Stimulated activated CD8-positive, alpha-beta memory T cell treated with anti-CD3 and anti-CD28 coated beads, Interleukin-7, amount 100 ng/mL, for 4 hours (primary cell): Measurements from ENCODE around the gene P2RY4.
"Not testable (repeated sequence)": the region's sequence is repeated elsewhere in the genome, so short reads cannot be mapped to it uniquely, and the experiment has no call there.

Source experiments
- DNase-seq, 2 donors: peaks; one replicate each; pipeline ENCODE4 v3.0.0-alpha.2; 2020; ENCODE audit warnings: low read depth in 2 of 2

The P2RY4 gene

GRCh38 chrX:70260104-70260503 lies at the start of gene P2RY4:
Gene P2RY4, minus strand, starts transcription at chrX:70260204. Its CDS starts 580 bp downstream, at chrX:70259624.
- no peak for DNase-seq

GRCh38 chrX:70301716-70302115 lies 41.7 kb upstream of the P2RY4 start:
- DNase-seq = no peak

- DNase-seq = no peak
These were observed 33.6 kb upstream of the P2RY4 start for GRCh38 chrX:70293621-70294020.

GRCh38 chrX:70292788-70293187 lies 32.8 kb upstream of the P2RY4 start:
- no peak for DNase-seq

GRCh38 chrX:70289793-70290770 lies 30.1 kb upstream of the P2RY4 start, which contains the start of the genes KIF4A and PDZD11:
Gene KIF4A, plus strand, starts transcription at chrX:70290104. Its CDS starts 355 bp downstream, at chrX:70290459.
Gene PDZD11, minus strand, starts transcription at chrX:70289927. Its CDS starts 586 bp downstream, at chrX:70289341.
- peak; percentile 39 to 66 for DNase-seq

GRCh38 chrX:70289168-70289792 lies 29.3 kb upstream of the P2RY4 start:
- DNase-seq = no peak

- no peak for DNase-seq
These were observed 21.9 kb upstream of the P2RY4 start, which contains the start of gene RAB41 for GRCh38 chrX:70281951-70282350. Gene RAB41, plus strand, starts transcription at chrX:70282172. Its CDS starts 46 bp downstream, at chrX:70282218.

- DNase-seq = no peak
These were observed 20.6 kb upstream of the P2RY4 start for GRCh38 chrX:70280573-70280972.

GRCh38 chrX:70279081-70279480 lies 19.1 kb upstream of the P2RY4 start:
- DNase-seq = no peak

GRCh38 chrX:70274029-70274428 lies 14.0 kb upstream of the P2RY4 start:
- not testable (repeated sequence) for DNase-seq

GRCh38 chrX:70268034-70268433 lies 8.0 kb upstream of the P2RY4 start, which contains the start of gene ARR3:
Gene ARR3, plus strand, starts transcription at chrX:70268334. Its CDS starts 1,052 bp downstream, at chrX:70269386.
- no peak for DNase-seq

GRCh38 chrX:70264784-70265183 lies 4.8 kb upstream of the P2RY4 start:
- no peak for DNase-seq

GRCh38 chrX:70262952-70263567 lies 3.1 kb upstream of the P2RY4 start:
- DNase-seq = no peak

GRCh38 chrX:70257423-70258288 lies 2.3 kb downstream of the P2RY4 start:
- no peak for DNase-seq

GRCh38 chrX:70255452-70255851 lies 4.6 kb downstream of the P2RY4 start:
- DNase-seq = no peak

- DNase-seq = no peak
These were observed 5.1 kb downstream of the P2RY4 start for GRCh38 chrX:70254909-70255308.

- no peak for DNase-seq
These were observed 6.0 kb downstream of the P2RY4 start for GRCh38 chrX:70254063-70254400.

GRCh38 chrX:70253377-70254062 lies 6.5 kb downstream of the P2RY4 start:
- DNase-seq = no peak

- DNase-seq = no peak
These were observed 7.5 kb downstream of the P2RY4 start for GRCh38 chrX:70252491-70252890.

GRCh38 chrX:70247252-70247651 lies 12.8 kb downstream of the P2RY4 start:
- DNase-seq = no peak

GRCh38 chrX:70244881-70245280 lies 15.1 kb downstream of the P2RY4 start:
- no peak for DNase-seq
